GM12874 (cell line): ENCODE measurements around the gene KEL.

Source experiments
- CTCF ChIP-seq: IDR thresholded peaks from 2 replicates; pipeline ENCODE4 v1.5.1; 2011; ENCODE audit warnings: low read depth, mild to moderate bottlenecking, control low read depth, low read length, moderate library complexity; ENCODE audit not compliant: insufficient read depth

Gene KEL

GRCh38 chr7:142913566-142913965 lies 48.6 kb downstream of the KEL start:
- TF ChIP-seq CTCF = no peak

- no peak for TF ChIP-seq CTCF
Observed at GRCh38 chr7:142913051-142913450, 49.1 kb downstream of the KEL start.

- no peak for TF ChIP-seq CTCF
Observed at GRCh38 chr7:142910481-142910880, 51.7 kb downstream of the KEL start.

- no peak for TF ChIP-seq CTCF
Observed at GRCh38 chr7:142910031-142910433, 52.1 kb downstream of the KEL start.

GRCh38 chr7:142908921-142909890 lies 53.0 kb downstream of the KEL start:
- peak; percentile 34; the same call in 1 of the 2 replicates for TF ChIP-seq CTCF

- TF ChIP-seq CTCF = no peak
Observed at GRCh38 chr7:142908290-142908689, 53.9 kb downstream of the KEL start.

- no peak for TF ChIP-seq CTCF
Observed at GRCh38 chr7:142906643-142907042, 55.5 kb downstream of the KEL start.
